ENCODE measurements around the gene RNF150.

Gene RNF150

DNA sequence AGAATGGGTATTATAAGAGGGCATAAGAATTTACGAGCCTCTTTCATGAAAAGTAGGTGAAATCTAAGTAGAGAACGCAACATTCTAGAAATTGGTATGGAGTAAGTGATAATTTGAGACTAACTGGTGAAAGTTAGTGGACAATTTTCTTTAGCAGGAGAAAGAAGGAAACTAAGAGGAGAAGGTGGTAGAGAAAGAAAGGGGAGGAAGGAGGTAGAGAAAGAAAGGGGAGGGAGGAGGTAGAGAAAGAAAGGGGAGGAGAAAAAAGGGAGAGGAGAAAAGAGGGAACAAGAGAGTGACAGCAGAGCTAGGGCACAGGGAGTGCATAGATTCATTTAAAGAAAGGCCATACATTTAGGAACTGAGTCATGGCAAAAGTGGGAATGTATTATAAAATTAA lies 94.1 kb downstream of the RNF150 start:
- no peak for DNase-seq (ENCODE audit: low spot score)
- H3K27ac ChIP-seq = no peak overlapping the region
- CTCF ChIA-PET = interaction anchor here (0.6 kb wide), 1 partner anchor 94 kb away, joined by 3 read pairs; the partner anchor contains the start of gene RNF150
- TF ChIP-seq, protein P1, sequence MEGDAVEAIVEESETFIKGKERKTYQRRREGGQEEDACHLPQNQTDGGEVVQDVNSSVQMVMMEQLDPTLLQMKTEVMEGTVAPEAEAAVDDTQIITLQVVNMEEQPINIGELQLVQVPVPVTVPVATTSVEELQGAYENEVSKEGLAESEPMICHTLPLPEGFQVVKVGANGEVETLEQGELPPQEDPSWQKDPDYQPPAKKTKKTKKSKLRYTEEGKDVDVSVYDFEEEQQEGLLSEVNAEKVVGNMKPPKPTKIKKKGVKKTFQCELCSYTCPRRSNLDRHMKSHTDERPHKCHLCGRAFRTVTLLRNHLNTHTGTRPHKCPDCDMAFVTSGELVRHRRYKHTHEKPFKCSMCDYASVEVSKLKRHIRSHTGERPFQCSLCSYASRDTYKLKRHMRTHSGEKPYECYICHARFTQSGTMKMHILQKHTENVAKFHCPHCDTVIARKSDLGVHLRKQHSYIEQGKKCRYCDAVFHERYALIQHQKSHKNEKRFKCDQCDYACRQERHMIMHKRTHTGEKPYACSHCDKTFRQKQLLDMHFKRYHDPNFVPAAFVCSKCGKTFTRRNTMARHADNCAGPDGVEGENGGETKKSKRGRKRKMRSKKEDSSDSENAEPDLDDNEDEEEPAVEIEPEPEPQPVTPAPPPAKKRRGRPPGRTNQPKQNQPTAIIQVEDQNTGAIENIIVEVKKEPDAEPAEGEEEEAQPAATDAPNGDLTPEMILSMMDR (conservative IDR thresholded peaks at IDR 0.05; ENCODE audit: low read depth) = no peak
- POLR2A ChIA-PET (ENCODE audit: low non-redundant PET) = no interaction called here

DNA sequence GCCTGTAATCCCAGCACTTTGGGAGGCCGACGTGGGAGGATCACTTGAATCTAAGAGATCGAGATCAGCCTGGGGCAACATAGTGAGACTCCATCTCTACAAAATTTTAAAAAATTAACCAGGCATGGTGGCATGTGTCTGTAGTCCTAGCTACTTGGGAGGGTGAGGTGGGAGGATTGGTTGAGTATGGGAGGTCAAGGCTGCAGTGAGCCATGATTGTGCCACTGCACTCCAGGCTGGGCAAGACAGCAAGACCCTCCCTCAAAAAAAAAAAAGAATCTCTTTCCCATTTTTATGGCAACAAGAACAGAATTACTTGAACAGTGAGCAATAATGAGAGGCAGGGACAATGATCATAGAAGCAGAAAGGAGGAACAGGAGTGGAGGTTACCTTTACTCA lies 94.8 kb downstream of the RNF150 start:
- ChIA-PET CTCF (no interaction called here), POLR2A (ENCODE audit: low non-redundant PET) (no interaction called here)
- TF ChIP-seq, protein P1 (conservative IDR thresholded peaks at IDR 0.05; ENCODE audit: low read depth) = no peak

DNA sequence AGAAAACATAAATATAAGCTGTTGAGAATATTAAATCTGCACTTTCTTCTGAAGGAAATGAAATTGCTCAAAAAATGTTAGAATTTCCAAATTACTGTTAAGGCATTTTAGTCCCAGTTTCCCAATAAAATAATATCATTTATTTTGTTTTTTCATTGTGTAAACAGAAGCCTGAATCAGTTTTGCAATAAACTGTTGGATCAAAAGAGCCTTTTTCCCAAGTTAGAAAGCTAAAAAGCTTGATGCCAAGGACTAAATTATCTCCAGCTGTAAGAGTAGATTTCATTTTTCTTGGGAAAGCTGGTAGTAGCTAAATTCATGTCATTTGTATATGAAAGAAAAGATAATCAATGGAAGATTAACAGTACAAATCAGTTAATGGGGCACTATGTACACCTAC lies 95.8 kb downstream of the RNF150 start:
- TF ChIP-seq, protein P1 (conservative IDR thresholded peaks at IDR 0.05; ENCODE audit: low read depth) = no peak
- CTCF ChIA-PET = interaction anchor here (1.1 kb wide), 1 partner anchor 18 kb away, joined by 3 read pairs; no protein-coding TSS in a partner anchor

More for the DNA sequence above, 94.8 kb downstream of the RNF150 start:
- no peak overlapping the region for H3K27ac ChIP-seq
- DNase-seq (ENCODE audit: low spot score) = no peak

DNA sequence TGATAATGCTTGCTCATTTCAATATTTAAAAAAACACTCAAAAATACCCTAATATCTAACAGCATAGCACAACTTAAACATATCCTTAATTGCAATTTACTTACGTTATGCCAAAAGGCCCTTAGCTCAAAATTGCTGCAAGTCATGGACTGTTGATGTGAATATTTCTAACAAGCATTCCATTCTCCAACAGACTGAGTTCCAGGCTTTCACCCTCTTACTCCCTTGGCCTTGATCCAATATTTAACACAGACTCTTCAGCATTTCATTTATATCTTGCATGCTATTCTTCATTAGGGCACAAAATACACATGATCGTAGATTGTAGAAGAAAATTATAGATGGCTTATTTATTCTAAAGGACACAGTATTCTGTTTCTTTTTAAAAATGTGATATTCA lies 96.5 kb downstream of the RNF150 start:
- no peak for DNase-seq (ENCODE audit: low spot score)
- CTCF ChIA-PET = interaction anchor here (1.1 kb wide), 1 partner anchor 18 kb away, joined by 3 read pairs; no protein-coding TSS in a partner anchor
- H3K27ac ChIP-seq = no peak overlapping the region
- POLR2A ChIA-PET (ENCODE audit: low non-redundant PET) = no interaction called here
- TF ChIP-seq, protein P1 (conservative IDR thresholded peaks at IDR 0.05; ENCODE audit: low read depth) = no peak

More for the DNA sequence above, 95.8 kb downstream of the RNF150 start:
- no peak for DNase-seq (ENCODE audit: low spot score)
- no peak overlapping the region for H3K27ac ChIP-seq
- POLR2A ChIA-PET (ENCODE audit: low non-redundant PET) = no interaction called here

DNA sequence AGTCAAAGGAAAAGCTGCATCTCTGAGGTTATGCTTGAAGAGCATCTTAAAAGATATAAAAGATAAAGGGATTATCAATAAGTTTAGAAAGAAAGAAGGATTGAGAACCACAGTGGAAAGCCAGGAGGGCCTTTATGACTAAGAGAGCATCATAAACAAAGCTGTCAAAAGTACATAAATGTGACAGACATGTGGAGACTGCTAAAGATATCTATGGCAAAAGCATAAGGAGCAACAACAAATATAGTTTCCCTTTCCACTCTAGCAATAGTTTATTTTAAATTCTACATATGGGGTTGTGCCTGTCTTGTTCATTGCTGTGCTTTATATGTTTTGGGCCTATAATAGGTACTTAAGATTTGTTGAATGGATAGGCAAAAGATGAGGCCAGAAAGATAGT lies 97.3 kb downstream of the RNF150 start:
- no peak for DNase-seq (ENCODE audit: low spot score)
- H3K27ac ChIP-seq = no peak overlapping the region
- TF ChIP-seq, protein P1 (conservative IDR thresholded peaks at IDR 0.05; ENCODE audit: low read depth) = no peak
- ChIA-PET CTCF (interaction anchor here (0.5 kb wide), 1 partner anchor 139 kb away, joined by 3 read pairs; no protein-coding TSS in a partner anchor), POLR2A (ENCODE audit: low non-redundant PET) (no interaction called here)

DNA sequence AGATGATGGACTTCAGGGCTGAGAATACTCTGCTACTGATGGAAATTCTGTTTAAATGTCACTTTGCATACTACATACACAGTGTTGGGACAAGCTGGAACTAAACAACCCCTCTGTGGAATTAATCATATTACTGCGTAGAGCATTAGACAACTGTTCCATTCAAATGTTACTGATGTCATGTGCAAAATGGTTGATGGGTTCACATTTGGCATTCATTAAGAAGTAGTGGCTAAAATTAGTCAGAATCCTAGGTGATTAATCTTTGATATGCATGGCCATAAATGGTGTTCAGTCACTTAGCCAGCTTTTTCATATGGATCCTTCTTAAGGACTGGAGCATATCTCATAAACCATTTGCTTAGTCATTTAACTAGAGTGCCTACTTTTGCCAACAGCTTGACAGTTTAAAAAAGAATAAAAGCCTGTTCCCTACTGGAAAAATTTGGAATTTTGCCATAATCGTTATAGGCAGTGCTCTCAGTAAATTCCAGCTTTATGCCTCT lies 105.2 kb downstream of the RNF150 start:
- DNase-seq (ENCODE audit: low spot score) = peak; percentile 36
- ChIA-PET CTCF (interaction anchor here (0.6 kb wide), 1 partner anchor 397 kb away, joined by 3 read pairs; no protein-coding TSS in a partner anchor), POLR2A (ENCODE audit: low non-redundant PET) (no interaction called here)
- TF ChIP-seq, protein P1 (conservative IDR thresholded peaks at IDR 0.05; ENCODE audit: low read depth) = no peak
- H3K27ac ChIP-seq = no peak overlapping the region

Data from RWPE1 (cell line).